GM23248 (cell line): ENCODE measurements around the gene C3orf62. TPM values are rescaled to one million over a fixed set of nuclear protein-coding genes. Genes with fewer than 3 reads are reported as not detected.

Experiments used
- DNase-seq: peaks from one replicate; pipeline ENCODE4 v3.0.0-alpha.2; 2015
- H2AFZ ChIP-seq: fragments of 200-600 bp; sonication (generic); 2 replicates; pipeline ENCODE4 v1.6.1; 2016; ENCODE audit warnings: antibody characterized with exemption
- H3F3A ChIP-seq: fragments of 200-600 bp; sonication (generic); 2 replicates; pipeline ENCODE4 v1.6.1; 2016; ENCODE audit warnings: mild to moderate bottlenecking, antibody characterized with exemption, mixed run types; ENCODE audit not compliant: insufficient read depth
- H3K27ac ChIP-seq: fragments of 200-600 bp; sonication (generic); 2 replicates; pipeline ENCODE4 v1.5.1; 2016; ENCODE audit warnings: mild to moderate bottlenecking
- H3K27me3 ChIP-seq: fragments of 200-600 bp; sonication (generic); replicated peaks from 2 replicates; pipeline ENCODE4 v1.6.1; 2016; ENCODE audit warnings: mild to moderate bottlenecking; ENCODE audit not compliant: insufficient read depth
- H3K36me3 ChIP-seq: fragments of 200-600 bp; sonication (generic); 2 replicates; pipeline ENCODE4 v1.6.1; 2016; ENCODE audit warnings: low read depth, mild to moderate bottlenecking
- H3K4me1 ChIP-seq: fragments of 200-600 bp; sonication (generic); 2 replicates; pipeline ENCODE4 v1.6.1; 2016; ENCODE audit warnings: mild to moderate bottlenecking; ENCODE audit not compliant: insufficient read depth
- H3K4me2 ChIP-seq: fragments of 200-600 bp; sonication (generic); one replicate; pipeline ENCODE4 v1.6.1; 2016; ENCODE audit warnings: mild to moderate bottlenecking; ENCODE audit not compliant: unreplicated experiment
- H3K4me3 ChIP-seq: fragments of 200-600 bp; sonication (generic); 2 replicates; pipeline ENCODE4 v1.5.1; 2016; ENCODE audit warnings: mild to moderate bottlenecking
- H3K79me2 ChIP-seq: fragments of 200-600 bp; sonication (generic); 2 replicates; pipeline ENCODE4 v1.6.1; 2016; ENCODE audit warnings: mild to moderate bottlenecking; ENCODE audit not compliant: insufficient read depth
- H3K9ac ChIP-seq: fragments of 200-600 bp; sonication (generic); 2 replicates; pipeline ENCODE4 v1.6.1; 2016; ENCODE audit warnings: mild to moderate bottlenecking
- H3K9me2 ChIP-seq: fragments of 200-600 bp; sonication (generic); 2 replicates; pipeline ENCODE4 v1.6.1; 2016; ENCODE audit warnings: mixed run types, mild to moderate bottlenecking, moderate library complexity; ENCODE audit not compliant: insufficient read depth
- H3K9me3 ChIP-seq: fragments of 200-600 bp; sonication (generic); one replicate; pipeline ENCODE4 v1.6.1; 2017; ENCODE audit warnings: low read depth
- H4K20me1 ChIP-seq: fragments of 200-600 bp; sonication (generic); 2 replicates; pipeline ENCODE4 v1.6.0; 2016; ENCODE audit not compliant: insufficient read depth
- EZH2 ChIP-seq: fragments of 200-600 bp; sonication (generic); IDR thresholded peaks from 2 replicates; pipeline ENCODE4 v1.6.1; 2018; ENCODE audit warnings: antibody characterized with exemption, mild to moderate bottlenecking; ENCODE audit not compliant: insufficient read depth, poor library complexity, severe bottlenecking
- EZH2phosphoT487 ChIP-seq: fragments of 200-600 bp; sonication (generic); IDR thresholded peaks from 2 replicates; pipeline ENCODE4 v1.6.1; 2018; ENCODE audit warnings: antibody characterized with exemption, moderate library complexity, mild to moderate bottlenecking, low read depth; ENCODE audit not compliant: insufficient read depth
- WGBS, 2 experiments: methylation state at CpG; one replicate each; pipeline ENCODE4 v1.1.6; 2015 to 2017; ENCODE audit warnings: low lambda C conversion rate in 2 of 2, low coverage in 1 of 2; ENCODE audit errors: missing lambda C conversion rate in 2 of 2; 5-methylcytosine and 5-hydroxymethylcytosine counted together
- in situ Hi-C: fragments of 300-500 bp; cut with MboI; formaldehyde crosslinking; loops from 2 replicates; pipeline ENCODE4 v1.15.0; 2020
- microRNA-seq: library from miRNA; unstranded; fragments of <30 nt; microRNA quantifications from one replicate; pipeline ENCODE4, GENCODE V29; 2016; ENCODE audit warnings: borderline number of aligned reads
- polyA plus RNA-seq: library from polyadenylated mRNA; unstranded; fragments of >200 nt; fragmentation: Nextera tagmentation; extraction: Ambion mirVana; gene quantifications from 2 replicates; pipeline ENCODE4 v1.2.1, GENCODE V29; 2016
- small RNA-seq: library from RNA; depleted of rRNA; stranded (forward); fragments of <200 nt; gene quantifications from one replicate; pipeline ENCODE3, GENCODE V24; 2014; ENCODE audit warnings: low read depth, low replicate concordance
- total RNA-seq: library from RNA; depleted of rRNA; stranded (reverse); fragments of >200 nt; shearing (Covaris generic); gene quantifications from 2 replicates; pipeline ENCODE4 v1.2.3, GENCODE V29; 2014; rRNA removed

The C3orf62 gene
- total and polyA plus RNA-seq, 2 experiments from 2014 or later = 1.5 to 2.9 TPM

- no peak for DNase-seq
- no peaks in the 10 kb centered on the region for H3K36me3 ChIP-seq
- H3K9ac ChIP-seq = no peak overlapping the region
- WGBS, 2 experiments = 87 to 90% methylated on average over 6 of the region's 6 CpGs
- no peaks in the 10 kb centered on the region for H4K20me1 ChIP-seq
- H3K79me2 ChIP-seq = no peaks in the 10 kb centered on the region; the same call in 1 of the 2 replicates
- H2AFZ ChIP-seq = no peak overlapping the region
- H3K27ac ChIP-seq = peak overlapping the region; percentile 67
- H3K4me3 ChIP-seq = no peak overlapping the region
- H3K9me3 ChIP-seq = no peaks in the 10 kb centered on the region
- H3K27me3 ChIP-seq = no peaks in the 10 kb centered on the region
- H3K9me2 ChIP-seq = no peaks in the 10 kb centered on the region
- H3F3A ChIP-seq = peaks cover 8% of the 10 kb centered on the region
- H3K4me2 ChIP-seq = no peak overlapping the region
- no peak for TF ChIP-seq EZH2
- no peak for TF ChIP-seq EZH2phosphoT487
- in situ Hi-C loops = no loop called here
- H3K4me1 ChIP-seq = no peaks in the 10 kb centered on the region
Observed at GRCh38 chr3:49219132-49219531, 57.9 kb downstream of the C3orf62 start.

Small RNA genes within 50 kb of the gene (microRNA-seq; reads per million reads assigned to microRNA genes)
- not detected for gene MIR4271

Small RNA genes within 50 kb of the gene (small RNA-seq; reads per million reads assigned to genes)
- gene AC121247.2 (not detected), gene MIR4271 (not detected), gene RF00019 (not detected)

Other genes with a start within 250 kb of the C3orf62 start
- gene IMPDH2, start 247.8 kb downstream of the C3orf62 start, total RNA-seq = 192 and 210 TPM in 2 replicates
- gene IMPDH2, start 247.8 kb downstream of the C3orf62 start, polyA plus RNA-seq = 121 and 128 TPM in 2 replicates
- 75.6 and 107 TPM in 2 replicates for gene QRICH1, start 183.2 kb downstream of the C3orf62 start, total RNA-seq
- 29.0 and 29.3 TPM in 2 replicates for gene QRICH1, start 183.2 kb downstream of the C3orf62 start, polyA plus RNA-seq
- 201 and 240 TPM in 2 replicates for gene QARS1, start 172.5 kb downstream of the C3orf62 start, total RNA-seq
- gene QARS1, start 172.5 kb downstream of the C3orf62 start, polyA plus RNA-seq = 87.0 and 94.8 TPM in 2 replicates
- gene USP19, start 156.4 kb downstream of the C3orf62 start, total RNA-seq = 31.6 and 46.4 TPM in 2 replicates
- 16.3 and 17.0 TPM in 2 replicates for gene USP19, start 156.4 kb downstream of the C3orf62 start, polyA plus RNA-seq
- 894 and 1,064 TPM in 2 replicates for gene LAMB2, start 144.2 kb downstream of the C3orf62 start, total RNA-seq
- gene LAMB2, start 144.2 kb downstream of the C3orf62 start, polyA plus RNA-seq = 539 and 542 TPM in 2 replicates
- gene CCDC71, start 110.9 kb downstream of the C3orf62 start, total RNA-seq = 35.4 and 39.7 TPM in 2 replicates
- gene CCDC71, start 110.9 kb downstream of the C3orf62 start, polyA plus RNA-seq = 1.5 and 1.7 TPM in 2 replicates
- 19.5 and 22.5 TPM in 2 replicates for gene KLHDC8B, start 105.6 kb downstream of the C3orf62 start, total RNA-seq
- 13.5 and 15.4 TPM in 2 replicates for gene KLHDC8B, start 105.6 kb downstream of the C3orf62 start, polyA plus RNA-seq
- 11.2 and 17.6 TPM in 2 replicates for gene USP4, start 62.8 kb upstream of the C3orf62 start, total RNA-seq
- 47.6 and 50.9 TPM in 2 replicates for gene USP4, start 62.8 kb upstream of the C3orf62 start, polyA plus RNA-seq
- gene GPX1, start 81.1 kb upstream of the C3orf62 start, total RNA-seq = 201 and 229 TPM in 2 replicates
- gene GPX1, start 81.1 kb upstream of the C3orf62 start, polyA plus RNA-seq = 446 and 454 TPM in 2 replicates
- 781 and 915 TPM in 2 replicates for gene RHOA, start 134.7 kb upstream of the C3orf62 start, total RNA-seq
- gene RHOA, start 134.7 kb upstream of the C3orf62 start, polyA plus RNA-seq = 996 and 1,025 TPM in 2 replicates
- 34.0 and 55.7 TPM in 2 replicates for gene TCTA, start 135.2 kb upstream of the C3orf62 start, total RNA-seq
- gene TCTA, start 135.2 kb upstream of the C3orf62 start, polyA plus RNA-seq = 52.2 and 55.0 TPM in 2 replicates
- 1.6 and 5.8 TPM in 2 replicates for gene AMT, start 145.2 kb upstream of the C3orf62 start, total RNA-seq
- gene AMT, start 145.2 kb upstream of the C3orf62 start, polyA plus RNA-seq = 1.5 and 1.7 TPM in 2 replicates
- gene NICN1, start 152.1 kb upstream of the C3orf62 start, total RNA-seq = 10.9 and 18.7 TPM in 2 replicates
- 10.5 and 12.5 TPM in 2 replicates for gene NICN1, start 152.1 kb upstream of the C3orf62 start, polyA plus RNA-seq
- gene DAG1, start 193.0 kb upstream of the C3orf62 start, total RNA-seq = 81.8 and 90.2 TPM in 2 replicates
- 42.4 and 43.0 TPM in 2 replicates for gene DAG1, start 193.0 kb upstream of the C3orf62 start, polyA plus RNA-seq